Smooth muscle cell (in vitro differentiated cells): Measurements from ENCODE around the gene POLK. TPM values are rescaled to one million over a fixed set of nuclear protein-coding genes. Genes with fewer than 3 reads are reported as not detected.

Experiments
- DNase-seq: peaks from one replicate; lab custom pipeline; 2025; ENCODE audit not compliant: unreplicated experiment; lab: John Stamatoyannopoulos, UW
- H2AFZ ChIP-seq: fragments of 200-600 bp; sonication (generic); 2 replicates; pipeline ENCODE4 v1.6.0; 2016; ENCODE audit warnings: antibody characterized with exemption, low read depth, mild to moderate bottlenecking
- H3F3A ChIP-seq: fragments of 200-600 bp; sonication (generic); 2 replicates; pipeline ENCODE4 v1.6.0; 2017; ENCODE audit warnings: antibody characterized with exemption, low read depth
- H3K27ac ChIP-seq: fragments of 200-600 bp; sonication (generic); 2 replicates; pipeline ENCODE4 v1.5.1; 2016; ENCODE audit warnings: low read depth, mild to moderate bottlenecking
- H3K27me3 ChIP-seq: fragments of 200-600 bp; sonication (generic); 2 replicates; pipeline ENCODE4 v1.6.1; 2016; ENCODE audit warnings: low read depth, mild to moderate bottlenecking
- H3K36me3 ChIP-seq: fragments of 200-600 bp; sonication (generic); 2 replicates; pipeline ENCODE4 v1.5.1; 2016; ENCODE audit warnings: low read depth
- H3K4me1 ChIP-seq: fragments of 200-600 bp; sonication (generic); 2 replicates; pipeline ENCODE4 v1.5.1; 2016; ENCODE audit warnings: low read depth
- H3K4me2 ChIP-seq: fragments of 200-600 bp; sonication (generic); 2 replicates; pipeline ENCODE4 v1.6.0; 2016; ENCODE audit warnings: mild to moderate bottlenecking
- H3K4me3 ChIP-seq: fragments of 200-600 bp; sonication (generic); 2 replicates; pipeline ENCODE4 v1.5.1; 2016; ENCODE audit warnings: mild to moderate bottlenecking
- H3K79me2 ChIP-seq: fragments of 200-600 bp; sonication (generic); 2 replicates; pipeline ENCODE4 v1.6.0; 2016; ENCODE audit warnings: low read depth, mild to moderate bottlenecking
- H3K9ac ChIP-seq: fragments of 200-600 bp; sonication (generic); 2 replicates; pipeline ENCODE4 v1.6.0; 2016; ENCODE audit warnings: low read depth
- H3K9me3 ChIP-seq: fragments of 200-600 bp; sonication (generic); replicated peaks from 2 replicates; pipeline ENCODE4 v1.5.1; 2016; ENCODE audit warnings: low read depth
- H4K20me1 ChIP-seq: fragments of 200-600 bp; sonication (generic); 2 replicates; pipeline ENCODE4 v1.6.0; 2016; ENCODE audit warnings: low read depth
- WGBS: methylation state at CpG from one replicate; pipeline ENCODE4 v1.1.7; 2016; ENCODE audit warnings: low lambda C conversion rate; 5-methylcytosine and 5-hydroxymethylcytosine counted together
- polyA plus RNA-seq: library from polyadenylated mRNA; unstranded; fragments of >200 nt; fragmentation: Nextera tagmentation; extraction: Ambion mirVana; gene quantifications from 2 replicates; pipeline ENCODE4 v1.2.1, GENCODE V29; 2016
- total RNA-seq: library from RNA; depleted of rRNA; stranded (reverse); fragments of >200 nt; gene quantifications from 2 replicates; pipeline ENCODE4 v1.2.3, GENCODE V29; 2014
- TF ChIP-seq, protein P1 (sequence below): fragments of 200-600 bp; sonication (generic); IDR thresholded peaks from 2 replicates; pipeline ENCODE4 v1.5.1; 2017; ENCODE audit warnings: borderline replicate concordance, mild to moderate bottlenecking, antibody characterized with exemption; ENCODE audit not compliant: insufficient read depth, poor library complexity, severe bottlenecking

Gene POLK
- total and polyA plus RNA-seq, 2 experiments from 2014 or later: 12.8 to 36.5 TPM

DNA sequence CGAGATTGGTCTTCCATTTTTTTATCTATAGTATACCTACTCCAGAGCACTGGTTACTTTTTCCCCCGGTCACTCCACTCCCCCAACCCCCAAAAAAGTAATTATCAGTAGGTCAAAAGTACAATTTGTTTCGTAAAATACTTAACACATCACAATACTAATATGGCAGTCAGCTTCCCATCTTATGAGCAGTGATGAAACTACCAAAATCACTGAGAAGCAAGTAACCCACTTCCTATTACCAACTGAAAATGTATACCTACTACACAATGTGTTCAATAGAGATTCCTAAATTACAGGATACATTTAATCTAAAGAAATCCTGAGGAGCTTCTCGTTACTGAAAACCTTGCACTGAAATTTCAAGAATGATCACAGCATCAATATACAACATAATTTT is 2.1 kb upstream of the POLK start:
- WGBS: 85% methylated on average over 4 of the region's 4 CpGs
- H3K9ac ChIP-seq: peak overlapping the region; percentile 86

DNA sequence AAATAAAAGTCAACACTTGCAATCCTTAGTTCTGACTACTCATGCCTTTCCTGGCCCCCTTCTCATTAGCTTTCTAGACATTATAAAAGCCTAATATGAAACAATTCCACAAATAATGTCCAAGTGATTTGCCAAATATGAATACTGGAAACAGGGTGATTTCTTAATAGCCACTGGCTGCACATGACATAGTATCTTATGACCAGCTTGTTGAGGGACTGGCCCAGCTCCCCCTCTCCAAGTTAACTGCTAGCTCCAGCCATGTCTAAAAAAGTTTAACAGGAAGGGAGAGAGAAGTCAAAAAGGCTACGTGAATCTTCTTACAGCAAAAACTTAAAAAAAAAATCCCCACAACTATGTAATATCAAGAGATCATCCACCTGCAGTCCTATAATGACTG is 1.7 kb upstream of the POLK start:
- Histone ChIP-seq H3F3A (no peaks in the 10 kb centered on the region), H3K4me2 (peak overlapping the region; percentile 92), H4K20me1 (peaks cover 40% of the 10 kb centered on the region), H3K9me3 (no peaks in the 10 kb centered on the region), H3K9ac (peak overlapping the region; percentile 86), H2AFZ (no peak overlapping the region), H3K27ac (no peak overlapping the region), H3K36me3 (no peaks in the 10 kb centered on the region), H3K4me1 (peaks cover 28% of the 10 kb centered on the region), H3K27me3 (no peaks in the 10 kb centered on the region), H3K79me2 (peaks cover 83% of the 10 kb centered on the region), H3K4me3 (peak overlapping the region; percentile 98)
- TF ChIP-seq, protein P1, sequence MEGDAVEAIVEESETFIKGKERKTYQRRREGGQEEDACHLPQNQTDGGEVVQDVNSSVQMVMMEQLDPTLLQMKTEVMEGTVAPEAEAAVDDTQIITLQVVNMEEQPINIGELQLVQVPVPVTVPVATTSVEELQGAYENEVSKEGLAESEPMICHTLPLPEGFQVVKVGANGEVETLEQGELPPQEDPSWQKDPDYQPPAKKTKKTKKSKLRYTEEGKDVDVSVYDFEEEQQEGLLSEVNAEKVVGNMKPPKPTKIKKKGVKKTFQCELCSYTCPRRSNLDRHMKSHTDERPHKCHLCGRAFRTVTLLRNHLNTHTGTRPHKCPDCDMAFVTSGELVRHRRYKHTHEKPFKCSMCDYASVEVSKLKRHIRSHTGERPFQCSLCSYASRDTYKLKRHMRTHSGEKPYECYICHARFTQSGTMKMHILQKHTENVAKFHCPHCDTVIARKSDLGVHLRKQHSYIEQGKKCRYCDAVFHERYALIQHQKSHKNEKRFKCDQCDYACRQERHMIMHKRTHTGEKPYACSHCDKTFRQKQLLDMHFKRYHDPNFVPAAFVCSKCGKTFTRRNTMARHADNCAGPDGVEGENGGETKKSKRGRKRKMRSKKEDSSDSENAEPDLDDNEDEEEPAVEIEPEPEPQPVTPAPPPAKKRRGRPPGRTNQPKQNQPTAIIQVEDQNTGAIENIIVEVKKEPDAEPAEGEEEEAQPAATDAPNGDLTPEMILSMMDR: no peak
- DNase-seq: no peak
- 0% methylated on average over 1 of the region's 1 CpG for WGBS

More for the DNA sequence above, 2.1 kb upstream of the POLK start:
- Histone ChIP-seq H2AFZ (no peak overlapping the region), H3K4me2 (peak overlapping the region; percentile 92), H3K79me2 (peaks cover 81% of the 10 kb centered on the region), H3K27ac (no peak overlapping the region), H3F3A (no peaks in the 10 kb centered on the region), H4K20me1 (peaks cover 41% of the 10 kb centered on the region), H3K36me3 (no peaks in the 10 kb centered on the region), H3K9me3 (no peaks in the 10 kb centered on the region), H3K4me1 (peaks cover 28% of the 10 kb centered on the region), H3K27me3 (no peaks in the 10 kb centered on the region), H3K4me3 (peak overlapping the region; percentile 98)
- no peak for DNase-seq
- TF ChIP-seq, protein P1: no peak

DNA sequence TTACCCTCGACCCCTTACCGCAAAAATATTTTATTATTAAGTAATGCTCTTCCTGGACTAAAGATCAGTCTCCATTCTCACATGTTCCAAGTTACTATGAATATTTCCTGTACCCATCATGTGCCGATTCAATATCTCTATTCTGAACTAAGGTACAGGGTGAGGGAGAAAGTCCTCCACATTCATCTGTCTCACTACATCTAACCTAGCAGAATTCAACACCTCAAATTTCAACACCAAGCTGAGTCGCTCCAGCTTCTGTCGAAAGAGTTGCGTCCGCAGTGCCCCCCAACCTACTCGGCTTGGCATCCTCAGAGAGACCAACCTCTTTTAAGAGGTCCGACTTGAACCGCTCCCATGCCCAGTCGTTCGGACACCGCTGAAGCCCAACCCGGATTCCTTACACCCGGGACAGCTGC is 1.3 kb upstream of the POLK start:
- TF ChIP-seq, protein P1: no peak
- Histone ChIP-seq H3K27me3 (no peaks in the 10 kb centered on the region), H4K20me1 (peaks cover 40% of the 10 kb centered on the region)

DNA sequence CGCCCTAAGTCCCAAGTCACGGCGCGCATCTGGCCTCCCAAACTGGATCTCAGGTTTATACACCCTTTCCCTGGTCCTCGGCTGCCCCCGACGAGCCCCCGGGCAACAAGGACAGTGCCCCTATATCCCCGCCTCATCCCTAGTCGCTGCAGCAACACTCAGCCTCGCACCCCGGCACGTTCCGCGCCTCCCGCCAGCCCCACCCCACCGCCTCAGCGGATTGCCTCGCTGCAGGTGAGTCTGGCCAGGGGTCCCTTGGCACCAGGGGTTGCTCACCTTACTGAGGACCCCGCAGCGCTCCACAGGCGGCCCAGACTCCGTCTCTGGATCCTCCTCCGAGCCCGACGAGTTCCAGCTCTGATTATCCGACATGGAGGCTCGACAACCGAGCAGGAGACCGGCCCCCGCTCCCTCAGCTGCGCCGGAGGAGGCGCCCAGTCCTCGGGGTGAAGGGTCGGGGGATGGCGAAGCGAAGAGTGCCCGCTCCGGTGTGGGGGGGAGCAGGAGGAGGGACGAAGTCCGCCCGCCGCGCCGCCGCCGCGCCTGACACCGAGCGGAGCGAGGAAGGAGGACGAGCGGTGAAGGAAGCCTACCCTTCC is 756 bp upstream of the POLK start:
- H3K36me3 ChIP-seq: no peaks in the 10 kb centered on the region
- TF ChIP-seq, protein P1: no peak
- peak overlapping the region; percentile 92 for H3K4me2 ChIP-seq
- peak overlapping the region; percentile 94 for H2AFZ ChIP-seq
- H3K9ac ChIP-seq: peak overlapping the region; percentile 86
- peak; percentile 31 for DNase-seq
- H3K4me1 ChIP-seq: peaks cover 28% of the 10 kb centered on the region
- H3K9me3 ChIP-seq: no peaks in the 10 kb centered on the region
- peak overlapping the region; percentile 98 for H3K4me3 ChIP-seq
- H3K27ac ChIP-seq: peak overlapping the region; percentile 81
- peaks cover 40% of the 10 kb centered on the region for H4K20me1 ChIP-seq
- H3K79me2 ChIP-seq: peaks cover 90% of the 10 kb centered on the region
- H3F3A ChIP-seq: no peaks in the 10 kb centered on the region
- WGBS: 2% methylated on average over 40 of the region's 54 CpGs
- H3K27me3 ChIP-seq: no peaks in the 10 kb centered on the region

More for the DNA sequence above, 1.3 kb upstream of the POLK start:
- H3K4me1 ChIP-seq: peaks cover 28% of the 10 kb centered on the region
- peaks cover 88% of the 10 kb centered on the region for H3K79me2 ChIP-seq
- no peak overlapping the region for H3K27ac ChIP-seq
- H3K9me3 ChIP-seq: no peaks in the 10 kb centered on the region
- no peaks in the 10 kb centered on the region for H3K36me3 ChIP-seq
- peak overlapping the region; percentile 92 for H3K4me2 ChIP-seq
- H3F3A ChIP-seq: no peaks in the 10 kb centered on the region
- WGBS: 6% methylated on average over 15 of the region's 15 CpGs
- H3K4me3 ChIP-seq: peak overlapping the region; percentile 98
- DNase-seq: no peak
- H3K9ac ChIP-seq: peak overlapping the region; percentile 86
- H2AFZ ChIP-seq: peak overlapping the region; percentile 94
